Umbilical cord (tissue), 2 donors: ENCODE measurements around the gene PHRF1. TPM values are rescaled to one million over a fixed set of nuclear protein-coding genes. Genes with fewer than 3 reads are reported as not detected.

Experiments
- DNase-seq: peaks from one replicate; pipeline ENCODE4 v3.0.0-alpha.2; 2015; ENCODE audit warnings: low spot score
- total RNA-seq: library from RNA; depleted of rRNA; stranded (reverse); fragments of >200 nt; gene quantifications from one replicate; pipeline ENCODE4 v1.2.3, GENCODE V29; 2014; ENCODE audit warnings: low replicate concordance; ENCODE audit not compliant: insufficient read depth

PHRF1 gene
- total RNA-seq, 1 donor from 2014 or later = 31.5 TPM

DNA sequence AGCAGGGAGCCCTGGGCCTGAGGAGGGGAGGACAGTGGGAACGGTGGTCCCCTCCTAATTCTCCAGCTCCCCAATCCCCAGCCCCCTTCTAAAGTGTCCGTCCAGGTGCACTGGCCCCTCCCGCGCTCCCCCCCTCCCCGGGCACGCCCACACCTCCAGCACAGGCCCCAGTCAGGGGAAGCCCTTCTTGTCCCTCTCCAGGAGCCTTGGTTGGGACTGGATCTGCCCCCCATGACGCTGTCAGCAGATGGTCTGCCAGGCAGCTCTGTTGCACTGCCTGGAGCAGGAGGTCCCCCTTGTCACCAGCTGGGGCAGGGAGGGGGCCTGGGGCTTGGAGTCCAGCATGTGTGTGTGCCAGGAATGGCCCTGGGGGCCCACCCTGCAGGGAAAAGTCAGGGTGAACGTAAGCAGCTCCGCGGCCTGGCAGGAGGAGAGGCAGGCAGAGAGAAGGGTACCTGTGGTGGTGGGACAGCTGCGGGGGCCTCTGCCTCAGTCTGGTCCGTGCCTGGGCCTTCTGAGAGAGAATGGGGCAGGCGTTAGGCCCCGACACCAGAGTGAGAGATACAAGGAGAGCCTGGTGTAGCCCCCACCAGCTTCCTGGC lies 37.9 kb downstream of the PHRF1 start:
- no peak for DNase-seq

DNA sequence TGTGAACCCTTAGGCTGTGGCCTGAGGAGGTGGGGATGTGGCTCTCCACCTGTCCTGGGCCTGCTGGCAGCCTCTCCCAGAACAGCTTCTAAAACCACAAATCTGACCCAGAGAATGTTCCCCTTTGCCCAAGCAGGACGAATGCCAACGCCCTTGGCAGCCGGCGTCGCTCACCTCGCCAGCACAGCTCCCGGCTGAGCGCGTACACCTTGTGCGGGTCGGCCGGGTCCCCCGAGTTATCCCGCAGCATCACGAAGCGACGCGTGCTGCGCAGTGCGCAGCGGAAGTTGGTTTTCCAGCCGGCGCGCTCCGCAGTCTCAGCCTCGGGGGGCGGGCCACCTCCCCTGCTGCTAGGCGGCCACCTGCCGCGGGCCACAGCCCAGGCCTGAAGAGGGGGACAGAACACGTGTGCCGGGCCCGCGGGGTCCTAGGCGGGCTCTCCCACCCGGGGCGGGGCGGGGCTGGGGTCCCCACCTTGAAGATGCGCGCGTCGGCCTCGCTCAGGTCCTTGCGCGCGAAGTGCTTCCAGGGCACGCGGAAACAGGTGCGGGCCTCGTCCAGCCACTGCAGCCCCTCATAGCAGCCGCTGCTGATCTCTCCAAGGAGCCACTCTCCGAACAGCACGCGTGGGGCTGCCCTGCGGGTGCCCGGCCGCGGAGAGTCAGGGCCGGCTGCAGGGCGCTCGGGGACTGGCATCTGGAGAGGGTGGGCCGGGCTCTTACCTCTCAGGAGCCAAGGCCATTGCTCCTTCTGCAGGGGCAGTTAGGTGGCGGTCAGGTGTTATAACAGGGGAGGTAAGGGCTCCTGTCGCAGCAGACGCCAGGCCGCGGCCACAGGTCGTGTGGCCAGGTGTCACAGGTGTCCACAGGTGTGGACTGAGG lies 38.6 kb downstream of the PHRF1 start:
- DNase-seq = no peak

DNA sequence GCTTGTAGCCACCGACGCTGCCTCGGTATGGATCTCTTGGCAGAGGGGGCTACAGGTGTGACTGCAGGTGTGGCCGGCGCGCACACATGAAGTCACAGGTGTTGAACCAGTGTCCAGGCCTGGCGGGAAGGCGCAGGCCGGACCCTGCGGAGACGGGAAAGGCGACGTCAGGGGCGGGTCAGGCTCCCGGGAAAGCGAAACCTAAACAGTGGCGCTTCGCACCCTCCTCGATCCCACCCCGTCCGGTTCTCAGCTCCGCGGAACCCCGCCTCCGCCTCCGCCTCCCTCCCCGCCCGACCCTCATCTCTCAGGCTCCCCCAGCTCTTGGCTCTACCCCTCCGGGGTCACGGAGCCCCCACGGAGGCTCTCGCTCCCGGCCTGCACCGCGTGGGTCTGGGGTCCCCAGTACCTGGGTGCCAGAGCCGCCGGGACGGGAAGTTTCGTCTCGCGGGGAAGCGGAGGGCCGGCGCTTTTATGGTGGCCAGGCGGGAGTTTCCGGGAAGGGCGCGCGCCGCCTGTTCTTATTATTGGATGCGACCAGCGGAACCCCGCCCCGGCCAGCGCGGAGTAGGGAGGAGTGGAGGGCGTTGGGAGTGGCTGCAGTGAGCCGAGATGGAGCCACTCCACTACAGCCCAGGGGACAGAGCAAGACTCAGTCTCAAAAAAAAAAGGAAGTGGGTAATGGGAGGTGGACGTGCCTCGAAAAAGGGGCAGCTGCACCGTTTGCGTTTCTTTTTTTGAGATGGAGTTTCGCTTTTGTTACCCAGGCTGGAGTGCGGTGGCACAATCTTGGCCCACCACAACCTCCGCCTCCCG lies 39.4 kb downstream of the PHRF1 start, which contains the start of gene IRF7:
Gene IRF7, minus strand, starts transcription at position 447 of the 816 bp plus-strand sequence. CDS start 586 bp downstream, outside the sequence.
- peak; percentile 97 for DNase-seq

DNA sequence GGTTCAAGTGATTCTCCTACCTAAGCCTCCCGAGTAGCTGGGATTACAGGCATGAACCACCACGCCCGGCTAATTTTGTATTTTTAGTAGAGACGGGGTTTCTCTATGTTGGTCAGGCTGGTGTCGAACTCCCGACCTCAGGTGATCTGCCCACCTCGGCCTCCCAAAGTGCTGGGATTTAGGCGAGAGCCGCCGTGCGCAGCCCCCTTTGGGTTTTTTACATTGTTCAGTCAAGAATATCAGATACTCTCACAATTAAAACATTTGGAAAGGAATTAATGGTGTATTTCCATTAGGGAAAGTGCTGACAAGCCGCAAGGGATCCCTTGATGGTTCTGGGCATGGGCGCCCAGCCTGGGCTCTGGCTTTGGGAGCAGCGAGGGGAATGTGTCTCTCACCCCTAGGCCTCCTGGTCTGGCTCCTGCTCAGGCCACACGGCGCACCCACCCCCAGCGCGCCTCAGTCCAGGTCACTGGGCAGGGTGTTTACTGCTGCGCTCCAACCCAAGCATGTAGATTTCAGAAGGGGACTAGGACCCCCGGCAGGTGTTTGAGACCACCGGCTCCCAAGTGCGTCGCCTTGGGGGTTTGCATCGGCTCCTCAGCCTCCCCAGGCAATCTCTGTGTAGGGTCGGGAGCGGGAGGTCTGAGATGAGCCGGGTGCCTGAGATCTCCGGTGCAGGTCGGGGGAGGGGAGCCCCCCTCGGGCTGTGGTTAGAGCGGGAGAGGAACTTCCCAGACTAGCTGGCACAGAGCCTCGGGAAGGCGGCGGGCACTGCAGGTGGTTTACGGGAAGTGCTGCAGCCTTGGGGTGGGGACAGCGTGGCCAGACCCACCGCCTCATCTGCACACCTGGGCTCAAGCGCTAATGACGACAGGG lies 40.3 kb downstream of the PHRF1 start:
- no peak for DNase-seq

DNA sequence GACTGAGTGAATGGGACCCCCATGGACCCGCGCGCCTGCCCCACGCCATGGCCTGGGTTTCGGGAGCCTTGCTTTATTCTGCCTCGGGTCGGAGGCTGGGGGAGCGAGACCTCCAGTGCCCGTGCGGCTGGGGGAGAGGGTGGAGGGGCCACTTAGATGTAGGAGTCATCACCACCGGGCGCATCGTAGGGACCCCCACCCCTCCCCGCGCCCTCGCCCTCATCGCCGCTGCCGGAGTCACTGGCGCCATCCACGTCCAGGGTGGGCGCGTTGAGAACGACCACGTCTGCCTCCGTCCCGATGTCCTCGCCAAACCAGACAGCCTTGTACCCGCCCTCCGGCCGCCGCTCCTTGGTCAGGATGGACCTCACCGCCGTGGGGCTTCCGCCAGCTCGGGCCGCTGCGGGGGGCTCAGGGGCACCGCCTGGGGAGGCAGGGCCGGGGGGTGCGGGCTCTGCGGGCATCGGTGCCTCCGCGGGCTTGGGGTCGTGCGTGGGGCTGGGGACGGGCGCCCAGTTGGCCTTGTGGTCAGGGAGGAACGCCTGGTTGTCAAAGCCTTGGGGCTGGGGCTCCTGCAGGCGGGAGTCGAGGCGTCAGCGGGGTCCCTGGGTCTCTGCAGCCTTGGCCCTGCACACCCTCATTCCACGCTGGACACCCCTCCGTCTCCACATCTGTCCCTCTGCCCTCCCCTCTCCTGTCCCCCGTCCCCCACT lies 41.1 kb downstream of the PHRF1 start:
- no peak for DNase-seq

DNA sequence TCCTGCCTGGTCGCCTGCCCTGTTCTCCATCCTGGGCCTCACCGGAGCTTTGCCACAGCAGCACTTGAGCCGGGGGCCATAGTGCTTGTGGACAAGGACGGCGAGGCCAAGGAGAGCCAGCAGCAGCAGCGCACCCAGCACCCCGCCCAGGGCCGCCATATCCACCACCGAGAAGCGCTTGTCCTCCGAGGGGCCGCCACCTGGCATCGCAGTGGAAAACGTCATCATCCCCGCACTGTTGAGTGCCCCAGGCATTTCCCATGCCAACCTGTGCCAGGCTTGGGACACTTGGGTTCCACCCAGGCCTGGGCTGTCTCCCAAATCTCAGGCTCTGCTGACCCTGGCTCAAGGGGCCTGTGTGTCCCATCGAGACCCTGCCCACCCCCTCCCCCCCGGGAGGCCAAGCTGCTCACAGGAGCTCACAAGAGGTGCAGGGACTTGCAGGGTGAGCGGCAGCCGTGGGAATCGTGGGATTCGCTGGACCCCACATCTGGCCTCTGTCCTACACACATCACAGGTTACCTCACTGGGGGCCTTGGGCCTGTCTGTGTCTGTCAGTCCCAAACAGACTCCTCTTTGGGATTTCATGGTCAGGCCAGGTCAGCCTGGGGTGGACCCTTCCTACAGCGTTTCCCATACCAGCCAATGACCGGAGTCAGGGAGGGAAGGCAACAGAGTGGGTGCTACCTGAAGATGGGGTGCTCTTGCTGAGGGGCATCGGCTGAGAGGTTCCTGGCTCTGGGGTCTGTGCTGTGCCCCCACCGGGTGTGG lies 41.8 kb downstream of the PHRF1 start:
- no peak for DNase-seq

DNA sequence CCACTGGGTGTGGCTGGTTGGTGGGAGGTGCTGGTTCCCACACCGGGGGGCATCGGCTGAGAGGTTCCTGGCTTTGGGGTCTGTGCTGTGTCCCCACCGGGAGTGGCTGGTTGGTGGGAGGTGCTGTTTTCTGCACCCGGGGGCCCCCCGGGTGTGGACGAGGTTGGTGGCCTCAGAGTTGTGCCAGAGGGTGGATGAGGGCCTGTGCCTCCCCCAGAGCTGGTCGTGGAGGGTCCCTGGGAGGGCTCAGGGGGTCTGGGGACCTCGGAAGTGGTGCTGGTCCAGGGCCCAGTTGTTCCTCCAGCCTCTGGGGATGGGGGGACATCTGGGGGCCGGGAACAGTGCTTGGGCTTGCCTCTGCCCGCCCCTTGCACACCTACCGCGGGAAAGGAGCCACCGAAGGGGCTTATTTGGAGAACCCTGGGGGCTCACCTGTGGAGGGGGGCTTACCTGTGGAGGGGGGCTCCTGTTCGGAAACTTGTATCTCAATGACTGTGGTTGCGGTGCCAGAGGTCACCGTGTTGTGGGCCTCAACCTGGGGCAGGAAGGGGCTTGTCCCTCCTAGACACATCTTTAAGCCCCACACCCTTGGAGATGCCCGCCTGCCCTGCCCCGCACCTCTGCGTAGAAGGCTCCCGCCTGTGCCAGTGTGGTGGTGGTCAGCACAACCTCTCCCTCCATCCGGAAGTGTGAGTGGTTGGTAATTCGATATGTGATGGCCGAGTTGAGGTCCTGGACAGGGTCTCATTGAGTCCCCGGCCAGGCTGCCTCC lies 42.8 kb downstream of the PHRF1 start:
- DNase-seq = no peak

DNA sequence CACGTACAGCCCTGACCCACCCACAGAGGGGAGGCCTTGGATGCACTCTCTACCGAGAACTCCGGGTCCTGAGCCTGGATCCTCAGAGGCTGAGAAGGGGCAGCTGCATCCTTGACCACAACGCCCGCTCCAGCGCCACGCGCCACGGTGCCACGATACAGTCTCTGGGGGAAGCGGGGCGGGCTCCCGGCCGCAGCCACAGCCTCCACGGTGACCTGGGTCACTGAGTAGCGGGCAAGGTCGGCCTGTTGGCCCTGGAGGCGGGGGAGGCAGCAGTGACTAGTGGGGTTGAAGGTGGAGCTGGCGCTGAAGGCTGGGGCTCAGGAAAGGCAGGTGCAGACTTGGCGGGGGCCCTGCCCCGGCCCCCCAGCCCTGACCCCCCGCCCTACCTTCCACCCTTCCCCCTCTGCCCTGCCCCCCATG lies 43.4 kb downstream of the PHRF1 start:
- DNase-seq = no peak

DNA sequence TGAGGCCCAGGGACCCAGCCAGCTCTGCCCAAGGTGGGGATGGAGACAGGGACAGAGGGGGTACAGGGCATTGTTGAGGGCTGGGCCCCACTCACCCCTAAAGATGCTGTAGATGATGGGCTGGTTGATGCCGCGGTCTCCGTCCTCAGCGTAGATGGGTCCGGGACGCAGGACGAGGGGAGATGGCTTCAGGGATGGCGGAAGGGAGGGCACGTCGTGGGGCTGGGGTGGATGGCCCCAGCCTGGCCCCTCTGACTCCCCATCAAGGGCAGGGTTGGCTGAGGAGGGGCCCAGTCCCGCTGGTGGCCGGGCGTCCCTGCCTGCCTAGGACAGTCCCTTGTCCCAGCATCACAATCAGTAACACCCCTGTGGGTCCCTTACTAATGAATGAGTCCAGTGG lies 43.9 kb downstream of the PHRF1 start:
- DNase-seq = no peak

DNA sequence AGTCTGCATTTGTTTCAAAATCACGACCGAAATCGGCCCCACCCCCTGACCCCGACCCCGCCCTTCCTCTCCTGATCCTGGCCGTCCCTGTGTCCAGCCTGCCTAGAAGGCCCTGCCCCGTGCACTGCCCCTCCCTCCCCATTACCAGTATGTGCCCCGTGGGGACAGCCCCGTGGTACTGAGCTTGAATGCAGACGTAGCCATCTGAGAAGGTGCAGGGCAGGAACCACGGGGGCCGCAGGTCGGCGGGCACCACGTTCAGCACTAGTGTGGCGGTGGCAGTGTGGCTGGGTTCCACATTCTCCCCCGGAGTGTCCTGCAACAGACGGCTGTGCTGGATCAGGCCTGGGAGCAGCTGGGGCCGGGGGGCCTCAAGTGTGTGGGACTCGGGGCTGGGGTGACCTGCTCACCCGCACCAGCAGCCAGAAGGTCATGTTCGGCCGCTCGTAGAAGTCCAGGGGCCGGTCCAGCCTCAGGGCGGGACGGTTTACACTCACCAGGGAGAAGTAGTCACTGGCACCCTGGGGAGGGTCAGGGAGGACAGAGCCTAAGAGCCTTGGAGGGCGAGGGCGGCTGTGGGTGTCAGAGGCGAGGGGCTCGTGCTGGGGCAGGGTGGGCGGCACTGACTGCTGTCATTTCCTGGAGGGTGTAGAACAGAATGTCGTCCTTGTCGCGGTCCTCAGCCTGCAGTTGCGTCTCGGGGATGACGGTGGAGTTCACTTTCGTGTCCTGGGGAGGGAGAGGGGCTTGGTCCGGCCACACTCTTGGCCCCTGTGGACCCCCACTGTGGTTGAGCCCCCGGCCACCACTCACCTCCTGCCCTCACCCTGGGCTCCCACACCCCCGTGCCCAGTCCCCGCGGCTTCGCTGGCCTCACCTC lies 44.9 kb downstream of the PHRF1 start:
- DNase-seq = no peak

DNA sequence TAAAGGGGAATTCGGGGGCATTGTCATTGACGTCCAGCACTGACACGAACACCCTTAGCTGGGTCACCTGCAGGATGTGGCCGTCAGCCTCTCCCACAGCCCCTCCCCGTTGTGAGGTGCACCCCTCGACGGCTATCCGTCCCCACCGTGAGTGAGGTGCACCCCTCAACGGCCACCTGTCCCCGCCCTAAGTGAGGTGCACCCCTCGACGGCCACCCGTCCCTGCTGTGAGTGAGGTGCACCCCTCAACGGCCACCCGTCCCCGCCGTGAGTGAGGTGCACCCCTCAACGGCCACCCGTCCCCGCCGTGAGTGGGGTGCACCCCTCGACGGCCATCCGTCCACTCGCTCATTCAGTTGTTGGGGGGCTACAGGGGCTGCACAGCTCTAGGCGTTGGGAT lies 45.6 kb downstream of the PHRF1 start:
- DNase-seq = no peak

DNA sequence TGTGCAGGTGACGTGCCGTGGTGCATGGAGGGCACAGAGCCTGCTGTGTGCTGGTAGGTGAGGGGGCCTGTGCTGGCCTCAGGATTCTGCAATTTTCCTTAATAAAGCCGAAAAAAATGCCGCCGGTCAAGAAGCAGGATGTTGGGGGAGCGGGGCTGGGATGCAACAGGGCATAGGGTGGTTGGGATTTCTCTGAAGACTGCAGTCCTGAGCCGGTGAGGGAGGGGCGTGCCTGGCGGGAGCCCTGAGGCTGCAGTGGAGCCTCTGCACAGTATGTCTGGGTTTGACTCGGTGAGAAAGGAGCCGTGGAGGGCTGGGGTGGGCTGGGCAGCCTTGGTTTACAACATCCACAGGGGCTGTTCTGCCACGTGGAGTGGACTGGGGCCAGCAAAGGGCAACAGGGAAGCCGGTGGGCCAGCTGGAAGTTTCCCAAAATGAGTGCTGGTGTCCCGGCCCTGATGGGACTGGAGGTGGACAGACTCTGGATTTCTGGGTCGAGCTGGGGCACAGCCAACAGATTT lies 47.1 kb downstream of the PHRF1 start:
- no peak for DNase-seq

DNA sequence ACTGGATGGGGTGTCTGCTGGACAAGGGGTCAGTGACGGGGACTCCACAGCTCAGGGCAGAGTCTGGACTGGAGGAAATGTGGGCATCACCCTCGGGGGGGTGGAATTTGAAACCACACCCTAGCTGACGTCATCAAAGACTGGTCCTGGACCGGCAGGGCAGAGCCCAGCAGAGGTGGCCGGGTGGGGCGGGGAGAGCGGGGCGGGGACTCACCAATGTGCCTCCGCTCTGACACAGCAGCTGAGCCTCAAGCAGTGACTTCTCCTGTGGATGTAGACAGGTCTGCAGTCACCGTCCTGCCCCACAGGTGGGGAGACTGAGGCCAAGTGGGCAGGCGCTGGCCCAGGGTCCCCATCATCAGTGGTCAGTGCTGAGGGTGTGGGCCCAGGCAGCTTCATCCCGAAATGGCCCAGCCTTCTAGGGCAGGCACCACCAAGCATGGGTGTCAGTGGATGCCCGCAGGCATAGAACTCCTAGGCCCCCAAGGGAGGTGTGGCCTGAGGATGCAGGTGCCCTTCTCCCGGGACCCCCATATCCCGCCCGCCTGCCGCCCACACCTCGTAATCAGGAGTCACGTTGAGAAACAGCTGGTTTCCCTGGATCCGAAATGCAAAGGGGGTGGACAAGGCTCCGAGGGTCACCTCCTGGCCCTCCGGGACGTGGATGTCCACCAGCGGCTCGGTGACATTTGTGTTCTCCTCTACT lies 47.9 kb downstream of the PHRF1 start:
- DNase-seq = no peak

DNA sequence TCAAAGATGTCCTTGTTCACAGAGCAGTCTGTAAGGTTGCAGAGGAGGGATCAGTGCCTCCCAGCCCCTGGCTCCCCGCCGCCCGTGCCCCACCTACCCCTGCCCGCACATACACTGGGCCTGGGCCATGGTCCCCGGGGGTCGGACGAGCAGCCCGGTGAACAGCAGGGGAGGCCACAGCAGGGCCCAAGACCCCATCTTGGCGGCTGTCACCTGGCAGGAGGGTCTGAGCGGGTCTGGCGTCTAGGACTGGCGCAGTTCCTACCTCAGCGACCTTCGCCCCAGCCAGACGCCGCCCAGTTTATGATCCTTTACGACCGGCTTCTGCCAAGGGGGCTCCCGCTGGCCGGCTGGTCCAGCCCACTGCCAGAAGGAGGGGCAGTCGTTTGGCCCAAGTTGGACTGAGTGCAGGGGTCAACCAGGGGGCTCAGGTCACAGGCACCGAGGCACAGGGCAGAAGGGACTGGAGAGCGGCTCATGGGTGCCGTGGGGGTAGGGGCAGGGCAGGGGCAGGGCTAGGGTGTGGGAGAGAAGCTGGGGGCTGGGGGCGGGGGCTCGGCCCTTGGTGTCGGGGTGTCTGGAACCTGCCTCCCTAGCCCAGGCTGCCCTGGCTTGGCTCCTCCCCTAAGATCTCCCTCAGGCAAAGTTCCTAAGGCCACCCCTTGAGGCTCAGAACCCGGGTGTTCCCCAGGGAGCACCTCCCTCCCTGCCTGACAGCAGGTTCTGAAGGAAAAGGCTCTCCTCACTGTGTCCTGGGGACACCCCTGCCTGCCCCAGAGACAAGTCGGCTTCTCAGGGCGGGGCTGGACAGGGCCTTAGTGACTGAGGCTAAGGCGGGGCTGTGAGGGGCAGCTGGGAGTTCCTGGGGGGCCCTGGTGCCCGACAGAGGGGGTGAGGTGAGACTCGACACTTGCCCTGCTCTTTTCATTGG lies 48.7 kb downstream of the PHRF1 start, which contains the start of gene CDHR5:
Gene CDHR5, minus strand, starts transcription at position 251 of the 931 bp plus-strand sequence. Its CDS starts 53 bp downstream, at position 198.
- DNase-seq = no peak

DNA sequence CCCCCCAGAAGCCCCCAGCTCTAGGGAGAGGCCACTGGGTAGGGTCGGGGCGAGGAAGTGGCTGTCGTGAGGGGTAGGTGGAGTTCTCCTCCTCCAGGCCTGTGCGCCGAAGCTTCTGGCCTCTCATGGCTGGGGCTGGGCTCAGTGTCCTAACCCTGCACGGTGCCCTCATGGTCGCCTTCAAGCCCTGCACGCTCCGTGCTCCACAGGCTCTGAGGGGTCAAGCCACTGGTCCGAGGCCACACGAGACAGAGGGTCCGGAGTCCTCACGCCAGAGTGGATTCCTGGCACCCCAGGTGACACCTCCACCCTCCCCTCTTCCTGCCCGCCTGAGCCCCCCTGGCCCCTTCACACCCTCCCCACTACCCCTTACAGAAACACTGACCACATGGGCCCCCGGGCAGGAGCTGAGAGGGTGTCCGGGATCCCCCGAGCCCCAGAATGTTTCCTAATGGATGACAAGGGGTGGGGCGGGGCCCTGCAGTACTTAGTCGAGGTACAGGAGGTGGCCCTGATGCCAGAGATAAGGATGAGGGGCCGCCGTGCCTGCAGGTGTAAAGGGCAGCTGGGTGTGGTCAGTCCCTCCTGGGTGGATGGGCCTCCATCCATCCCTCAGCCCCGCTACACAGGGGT lies 49.5 kb downstream of the PHRF1 start:
- DNase-seq = no peak
